ENCODE data around the gene RCN1.
"Not testable (repeated sequence)": the region's sequence is repeated elsewhere in the genome, so short reads cannot be mapped to it uniquely, and the experiment has no call there.

RCN1 gene

GRCh38 chr11:32079553-32079952 is 11.3 kb upstream of the RCN1 start:
- no peak for DNase-seq (ENCODE audit: low spot score)

GRCh38 chr11:32080361-32080980 is 10.4 kb upstream of the RCN1 start:
- no peak for DNase-seq (ENCODE audit: low spot score)

- DNase-seq (ENCODE audit: low spot score), result no peak
Measured at GRCh38 chr11:32081129-32081641, 9.7 kb upstream of the RCN1 start.

- DNase-seq (ENCODE audit: low spot score), result no peak
Measured at GRCh38 chr11:32081901-32082300, 9.0 kb upstream of the RCN1 start.

GRCh38 chr11:32082346-32082986 is 8.4 kb upstream of the RCN1 start:
- DNase-seq (ENCODE audit: low spot score), result no peak

GRCh38 chr11:32087597-32087996 is 3.3 kb upstream of the RCN1 start:
- DNase-seq (ENCODE audit: low spot score), result no peak

GRCh38 chr11:32088117-32088941 is 2.5 kb upstream of the RCN1 start:
- DNase-seq (ENCODE audit: low spot score), result no peak

- no peak for DNase-seq (ENCODE audit: low spot score)
Measured at GRCh38 chr11:32092581-32093170, 1.8 kb downstream of the RCN1 start.

GRCh38 chr11:32094923-32095322 is 4.0 kb downstream of the RCN1 start:
- DNase-seq (ENCODE audit: low spot score), result no peak

GRCh38 chr11:32098142-32098903 is 7.4 kb downstream of the RCN1 start:
- DNase-seq (ENCODE audit: low spot score), result no peak

- DNase-seq (ENCODE audit: low spot score), result no peak
Measured at GRCh38 chr11:32099516-32099915, 8.6 kb downstream of the RCN1 start.

- no peak for DNase-seq (ENCODE audit: low spot score)
Measured at GRCh38 chr11:32100495-32100894, 9.6 kb downstream of the RCN1 start.

GRCh38 chr11:32101791-32102190 is 10.9 kb downstream of the RCN1 start:
- no peak for DNase-seq (ENCODE audit: low spot score)

- not testable (repeated sequence) for DNase-seq (ENCODE audit: low spot score)
Measured at GRCh38 chr11:32103121-32103719, 12.3 kb downstream of the RCN1 start.

- no peak for DNase-seq (ENCODE audit: low spot score)
Measured at GRCh38 chr11:32103941-32104340, 13.1 kb downstream of the RCN1 start.

GRCh38 chr11:32105871-32106560 is 15.1 kb downstream of the RCN1 start:
- DNase-seq (ENCODE audit: low spot score), result no peak

GRCh38 chr11:32107647-32108046 is 16.8 kb downstream of the RCN1 start:
- DNase-seq (ENCODE audit: low spot score), result no peak

- DNase-seq (ENCODE audit: low spot score), result no peak
Measured at GRCh38 chr11:32108576-32108975, 17.7 kb downstream of the RCN1 start.

GRCh38 chr11:32109138-32109537 is 18.3 kb downstream of the RCN1 start:
- no peak for DNase-seq (ENCODE audit: low spot score)

- no peak for DNase-seq (ENCODE audit: low spot score)
Measured at GRCh38 chr11:32109592-32109991, 18.7 kb downstream of the RCN1 start.

GRCh38 chr11:32110795-32111194 is 19.9 kb downstream of the RCN1 start:
- DNase-seq (ENCODE audit: low spot score), result no peak
